MM.1S (cell line): ENCODE results near the gene TAGLN2.

Experiments used
- DNase-seq: peaks from one replicate; pipeline ENCODE4 v3.0.0-alpha.2; 2015
- H2AFZ ChIP-seq: fragments of 300-600 bp; sonication (generic); 2 replicates; pipeline ENCODE4 v1.6.0; 2016; ENCODE audit warnings: antibody characterized with exemption, low read length
- H3F3A ChIP-seq: fragments of 300-600 bp; sonication (generic); 2 replicates; pipeline ENCODE4 v1.6.1; 2016; ENCODE audit warnings: mild to moderate bottlenecking, antibody characterized with exemption, low read length, moderate library complexity, mixed read lengths; ENCODE audit not compliant: insufficient read depth
- H3K27ac ChIP-seq: fragments of 300-600 bp; sonication (generic); 2 replicates; pipeline ENCODE4 v1.5.1; 2016; ENCODE audit warnings: mild to moderate bottlenecking, low read length
- H3K27me3 ChIP-seq: fragments of 300-600 bp; sonication (generic); replicated peaks from 2 replicates; pipeline ENCODE4 v1.6.0; 2016; ENCODE audit warnings: low read length; ENCODE audit not compliant: insufficient read depth
- H3K36me3 ChIP-seq: fragments of 300-600 bp; sonication (generic); replicated peaks from 2 replicates; pipeline ENCODE4 v1.6.1; 2016; ENCODE audit warnings: mild to moderate bottlenecking, low read length, mixed read lengths; ENCODE audit not compliant: insufficient read depth
- H3K4me1 ChIP-seq: fragments of 300-600 bp; sonication (generic); 2 replicates; pipeline ENCODE4 v1.6.1; 2016; ENCODE audit warnings: low read length, mixed read lengths
- H3K4me2 ChIP-seq: fragments of 300-600 bp; sonication (generic); 2 replicates; pipeline ENCODE4 v1.6.0; 2016; ENCODE audit warnings: low read depth, low read length
- H3K4me3 ChIP-seq: fragments of 300-600 bp; sonication (generic); 2 replicates; pipeline ENCODE4 v1.5.1; 2016; ENCODE audit warnings: low read length, mixed read lengths
- H3K79me2 ChIP-seq: fragments of 300-600 bp; sonication (generic); 2 replicates; pipeline ENCODE4 v1.6.1; 2016; ENCODE audit warnings: mixed run types, low read length, mixed read lengths
- H3K9ac ChIP-seq: fragments of 300-600 bp; sonication (generic); 2 replicates; pipeline ENCODE4 v1.6.1; 2016; ENCODE audit warnings: low read length, mixed read lengths
- H3K9me2 ChIP-seq: fragments of 300-600 bp; sonication (generic); replicated peaks from 2 replicates; pipeline ENCODE4 v1.6.1; 2016; ENCODE audit warnings: mild to moderate bottlenecking, low read length, mixed read lengths; ENCODE audit not compliant: insufficient read depth
- H3K9me3 ChIP-seq: fragments of 300-600 bp; sonication (generic); replicated peaks from 2 replicates; pipeline ENCODE4 v1.6.1; 2016; ENCODE audit warnings: mild to moderate bottlenecking, low read length, mixed read lengths; ENCODE audit not compliant: insufficient read depth
- H4K20me1 ChIP-seq: fragments of 300-600 bp; sonication (generic); 2 replicates; pipeline ENCODE4 v1.6.1; 2016; ENCODE audit warnings: mild to moderate bottlenecking, low read length, moderate library complexity, mixed read lengths; ENCODE audit not compliant: insufficient read depth
- CTCF ChIP-seq: fragments of 300-600 bp; sonication (generic); IDR thresholded peaks from 2 replicates; pipeline ENCODE4 v1.5.1; 2016; ENCODE audit warnings: antibody characterized with exemption, low read length, mixed read lengths
- EZH2 ChIP-seq: fragments of 300-600 bp; sonication (generic); optimal IDR thresholded peaks from 2 replicates; pipeline ENCODE3; 2017; ENCODE audit warnings: low read depth, mild to moderate bottlenecking, antibody characterized with exemption, low read length, mixed read lengths
- EZH2phosphoT487 ChIP-seq: fragments of 300-600 bp; sonication (generic); IDR thresholded peaks from 2 replicates; pipeline ENCODE4 v1.6.1; 2018; ENCODE audit warnings: antibody characterized with exemption, low read length

The TAGLN2 gene

GRCh38 chr1:159937054-159937750, 11.9 kb upstream of the TAGLN2 start:
- no peaks in the 10 kb centered on the region for H3K9me3 ChIP-seq
- H3K36me3 ChIP-seq, result no peaks in the 10 kb centered on the region
- H4K20me1 ChIP-seq, result no peaks in the 10 kb centered on the region
- no peaks in the 10 kb centered on the region for H3K79me2 ChIP-seq
- H3K27me3 ChIP-seq, result no peaks in the 10 kb centered on the region; the same call in 1 of the 2 replicates
- TF ChIP-seq CTCF, result no peak
- TF ChIP-seq EZH2, result no peak
- TF ChIP-seq EZH2phosphoT487, result no peak
- DNase-seq, result no peak
- no peak overlapping the region for H3K4me3 ChIP-seq
- H3K4me2 ChIP-seq, result no peak overlapping the region
- no peak overlapping the region for H3K27ac ChIP-seq
- no peaks in the 10 kb centered on the region for H3F3A ChIP-seq
- no peak overlapping the region for H2AFZ ChIP-seq
- no peaks in the 10 kb centered on the region for H3K9me2 ChIP-seq
- H3K9ac ChIP-seq, result no peak overlapping the region
- peaks cover 27% of the 10 kb centered on the region; the same call in 1 of the 2 replicates for H3K4me1 ChIP-seq

- H3K27me3 ChIP-seq, result no peaks in the 10 kb centered on the region; the same call in 1 of the 2 replicates
- H3K27ac ChIP-seq, result no peak overlapping the region
- H3K79me2 ChIP-seq, result no peaks in the 10 kb centered on the region
- no peaks in the 10 kb centered on the region for H3K36me3 ChIP-seq
- H3K4me1 ChIP-seq, result peaks cover 27% of the 10 kb centered on the region; the same call in 1 of the 2 replicates
- peak; percentile 74 for DNase-seq
- no peaks in the 10 kb centered on the region for H3K9me3 ChIP-seq
- no peak overlapping the region for H3K4me3 ChIP-seq
- H3K9ac ChIP-seq, result no peak overlapping the region
- no peaks in the 10 kb centered on the region for H3F3A ChIP-seq
- H4K20me1 ChIP-seq, result no peaks in the 10 kb centered on the region
- no peaks in the 10 kb centered on the region for H3K9me2 ChIP-seq
- H2AFZ ChIP-seq, result no peak overlapping the region
- peak overlapping the region; percentile 26; the same call in 1 of the 2 replicates for H3K4me2 ChIP-seq
- TF ChIP-seq EZH2 (no peak), EZH2phosphoT487 (no peak), CTCF (peak; percentile 99)
Observed at GRCh38 chr1:159936273-159936904, 11.1 kb upstream of the TAGLN2 start.

GRCh38 chr1:159935719-159936272, 10.5 kb upstream of the TAGLN2 start:
- peak overlapping the region; percentile 26; the same call in 1 of the 2 replicates for H3K4me2 ChIP-seq
- H3K9me3 ChIP-seq, result no peaks in the 10 kb centered on the region
- no peaks in the 10 kb centered on the region; the same call in 1 of the 2 replicates for H3K27me3 ChIP-seq
- H3K27ac ChIP-seq, result no peak overlapping the region
- H3K36me3 ChIP-seq, result no peaks in the 10 kb centered on the region
- H3K79me2 ChIP-seq, result no peaks in the 10 kb centered on the region
- TF ChIP-seq EZH2 (no peak), EZH2phosphoT487 (no peak), CTCF (no peak)
- H3K9me2 ChIP-seq, result no peaks in the 10 kb centered on the region
- H2AFZ ChIP-seq, result no peak overlapping the region
- H3F3A ChIP-seq, result no peaks in the 10 kb centered on the region
- H4K20me1 ChIP-seq, result no peaks in the 10 kb centered on the region
- no peak for DNase-seq
- no peak overlapping the region for H3K9ac ChIP-seq
- peaks cover 27% of the 10 kb centered on the region; the same call in 1 of the 2 replicates for H3K4me1 ChIP-seq
- no peak overlapping the region for H3K4me3 ChIP-seq
